HEK293 (cell line): Measurements from ENCODE around the gene DNA2.
A peak's percentile ranks its signal among the peaks of the same experiment; 100 is the strongest.

ENCODE experiments used
- CTCF ChIA-PET: fragments of 350-600 bp; formaldehyde crosslinking; extraction: SDS; loops from one replicate; lab custom pipeline; 2021; ENCODE audit warnings: antibody characterized with exemption; lab: Yijun Ruan, JAX
- POLR2A ChIA-PET: fragments of 300-600 bp; formaldehyde crosslinking; extraction: SDS; loops from one replicate; lab custom pipeline; 2020; ENCODE audit warnings: antibody characterized with exemption, inconsistent platforms; lab: Yijun Ruan, JAX
- H3K27ac ChIP-seq: fragments of 200-500 bp; sonication (Bioruptor generic); 2 replicates; pipeline ENCODE4 v1.5.1; 2014; ENCODE audit warnings: low read depth, low read length, control low read depth, inconsistent platforms; ENCODE audit errors: extremely low read depth
- H3K36me3 ChIP-seq, 2 experiments: fragments of 200-500 bp in 1 of 2; sonication (Bioruptor generic) in 1 of 2; 1 replicate in 1 of 2; 2 replicates in 1 of 2; pipeline ENCODE4 v1.5.1; 2014 to 2017; ENCODE audit warnings: inconsistent platforms in 2 of 2, low read length in 2 of 2; ENCODE audit not compliant: control insufficient read depth in 2 of 2, insufficient read depth in 1 of 2
- H3K4me1 ChIP-seq: fragments of 200-500 bp; sonication (Bioruptor generic); 2 replicates; pipeline ENCODE4 v1.5.1; 2014; ENCODE audit warnings: mild to moderate bottlenecking, low read length, inconsistent platforms; ENCODE audit not compliant: control insufficient read depth, insufficient read depth
- H3K4me3 ChIP-seq: 2 replicates; pipeline ENCODE4 v1.5.1; 2011; ENCODE audit warnings: low read depth, mild to moderate bottlenecking, control low read depth, low read length, moderate library complexity
- H3K9me3 ChIP-seq: fragments of 200-500 bp; sonication (Bioruptor generic); 2 replicates; pipeline ENCODE4 v1.5.1; 2014; ENCODE audit warnings: low read depth, low read length, inconsistent platforms; ENCODE audit not compliant: control insufficient read depth, insufficient read depth
- AEBP2 ChIP-seq: fragments of 450-650 bp; formaldehyde crosslinking; IDR thresholded peaks from 2 replicates; pipeline ENCODE4 v1.5.1; 2016; ENCODE audit warnings: missing biosample characterization, missing genetic modification characterization, borderline replicate concordance
- BCL11B ChIP-seq: fragments of 450-650 bp; formaldehyde crosslinking; IDR thresholded peaks from 2 replicates; pipeline ENCODE4 v1.5.1; 2016; ENCODE audit warnings: low read depth, missing biosample characterization, missing genetic modification characterization
- BCL6B ChIP-seq: fragments of 450-650 bp; formaldehyde crosslinking; IDR thresholded peaks from 2 replicates; pipeline ENCODE4 v1.5.1; 2017; ENCODE audit warnings: missing biosample characterization, missing genetic modification characterization
- EGR2 ChIP-seq: fragments of 450-650 bp; formaldehyde crosslinking; IDR thresholded peaks from 2 replicates; pipeline ENCODE4 v1.5.1; 2016; ENCODE audit warnings: low read depth, missing biosample characterization, missing genetic modification characterization
- OSR2 ChIP-seq: fragments of 450-650 bp; formaldehyde crosslinking; IDR thresholded peaks from 2 replicates; pipeline ENCODE4 v1.5.1; 2016; ENCODE audit warnings: missing biosample characterization, missing genetic modification characterization
- PATZ1 ChIP-seq: fragments of 450-650 bp; formaldehyde crosslinking; IDR thresholded peaks from 2 replicates; pipeline ENCODE4 v1.5.1; 2016; ENCODE audit warnings: missing biosample characterization, missing genetic modification characterization
- SCRT1 ChIP-seq: fragments of 450-650 bp; formaldehyde crosslinking; IDR thresholded peaks from 2 replicates; pipeline ENCODE4 v1.5.1; 2016; ENCODE audit warnings: missing biosample characterization, missing genetic modification characterization, borderline replicate concordance
- SP7 ChIP-seq: fragments of 450-650 bp; formaldehyde crosslinking; IDR thresholded peaks from 2 replicates; pipeline ENCODE4 v1.5.1; 2016; ENCODE audit warnings: missing biosample characterization, missing genetic modification characterization
- YY2 ChIP-seq: fragments of 450-650 bp; formaldehyde crosslinking; IDR thresholded peaks from 2 replicates; pipeline ENCODE4 v1.5.1; 2016; ENCODE audit warnings: missing biosample characterization, missing genetic modification characterization
- ZNF19 ChIP-seq: fragments of 450-650 bp; formaldehyde crosslinking; IDR thresholded peaks from 2 replicates; pipeline ENCODE4; 2016; ENCODE audit warnings: missing biosample characterization, missing genetic modification characterization, low read depth
- ZNF26 ChIP-seq: fragments of 450-650 bp; formaldehyde crosslinking; IDR thresholded peaks from 2 replicates; pipeline ENCODE4 v1.5.1; 2016; ENCODE audit warnings: missing biosample characterization, missing genetic modification characterization
- ZNF341 ChIP-seq: fragments of 450-650 bp; formaldehyde crosslinking; IDR thresholded peaks from 2 replicates; pipeline ENCODE4; 2016; ENCODE audit warnings: low read depth, missing biosample characterization, missing genetic modification characterization
- ZNF366 ChIP-seq: fragments of 450-650 bp; formaldehyde crosslinking; conservative IDR thresholded peaks from 2 replicates; pipeline ENCODE4 v1.5.1; 2016; ENCODE audit warnings: missing biosample characterization, missing genetic modification characterization
- ZNF513 ChIP-seq: fragments of 450-650 bp; IDR thresholded peaks from 2 replicates; pipeline ENCODE4 v1.5.1; 2018; ENCODE audit warnings: missing biosample characterization, missing genetic modification characterization
- ZNF549 ChIP-seq: fragments of 450-650 bp; IDR thresholded peaks from 2 replicates; pipeline ENCODE4 v1.5.1; 2018; ENCODE audit warnings: missing biosample characterization, missing genetic modification characterization, mild to moderate bottlenecking, inconsistent platforms, moderate library complexity
- ZNF639 ChIP-seq: fragments of 450-650 bp; formaldehyde crosslinking; IDR thresholded peaks from 2 replicates; pipeline ENCODE4 v1.5.1; 2016; ENCODE audit warnings: missing biosample characterization, missing genetic modification characterization
- ZNF658 ChIP-seq: fragments of 450-650 bp; formaldehyde crosslinking; IDR thresholded peaks from 2 replicates; pipeline ENCODE4; 2016; ENCODE audit warnings: missing biosample characterization, missing genetic modification characterization
- ZNF776 ChIP-seq: fragments of 450-650 bp; formaldehyde crosslinking; IDR thresholded peaks from 2 replicates; pipeline ENCODE4 v1.5.0; 2017; ENCODE audit warnings: missing biosample characterization, missing genetic modification characterization, borderline replicate concordance
- ZNF843 ChIP-seq: fragments of 450-650 bp; formaldehyde crosslinking; IDR thresholded peaks from 2 replicates; pipeline ENCODE4 v1.5.1; 2016; ENCODE audit warnings: missing biosample characterization, missing genetic modification characterization

The DNA2 gene

GRCh38 chr10:68419376-68419775, 52.4 kb downstream of the DNA2 start:
- Histone ChIP-seq H3K4me3 (no peak overlapping the region), H3K4me1 (no peaks in the 10 kb centered on the region), H3K36me3 (peaks cover 43 to 80% of the 10 kb centered on the region in 2 experiments), H3K9me3 (no peaks in the 10 kb centered on the region), H3K27ac (no peak overlapping the region)
- ChIA-PET POLR2A (no interaction called here), CTCF (no interaction called here)
- TF ChIP-seq ZNF19: no peak
- TF ChIP-seq BCL11B (tag by site-specific recombination): no peak
- no peak for TF ChIP-seq OSR2 (tag by site-specific recombination)
- TF ChIP-seq ZNF341 (tag by site-specific recombination): no peak
- no peak for TF ChIP-seq ZNF26 (tag by site-specific recombination)

GRCh38 chr10:68408898-68409518, 62.8 kb downstream of the DNA2 start:
- POLR2A ChIA-PET: interaction anchor here (0.7 kb wide), 1 partner anchor 555 kb away, joined by 3 read pairs; no protein-coding TSS in a partner anchor
- TF ChIP-seq PATZ1 (tag by site-specific recombination) (peak; percentile 53; the same call in 1 of the 2 replicates), EGR2 (0 out of 2 replicates have a peak, but pooled peaks have one; percentile 8), AEBP2 (no peak), ZNF366 (tag by site-specific recombination) (peak; percentile 29; the same call in 1 of the 2 replicates)
- TF ChIP-seq, all 188 proteins: peak for 3
- no peak overlapping the region for H3K27ac ChIP-seq
- CTCF ChIA-PET: interaction anchor here (0.7 kb wide), 1 partner anchor 11 kb away, joined by 5 read pairs; no protein-coding TSS in a partner anchor
- H3K36me3 ChIP-seq: peaks cover 0 to 4% of the 10 kb centered on the region in 2 experiments; a peak in 2 of 3 replicates
- H3K4me3 ChIP-seq: no peak overlapping the region
- no peaks in the 10 kb centered on the region for H3K4me1 ChIP-seq
- no peaks in the 10 kb centered on the region for H3K9me3 ChIP-seq

- H3K4me3 ChIP-seq: peak within 1 kb of the TSS; percentile 100
- H3K27ac ChIP-seq: peak within 1 kb of the TSS; percentile 93
- POLR2A ChIA-PET: interaction anchor here (0.6 to 1.3 kb wide), 6 partner anchors 9 to 400 kb away, joined by 3 to 6 read pairs (median 4); partner anchors contain the start of genes DNA2 and PBLD
- H3K36me3 ChIP-seq: no peaks in the 10 kb centered on the region; a peak in 1 of 3 replicates
- CTCF ChIA-PET: interaction anchor here (0.6 to 1.2 kb wide), 9 partner anchors 10 to 510 kb away, joined by 3 to 5 read pairs (median 3); no protein-coding TSS in a partner anchor
- H3K9me3 ChIP-seq: no peaks in the 10 kb centered on the region
- H3K4me1 ChIP-seq: no peaks in the 10 kb centered on the region
- TF ChIP-seq ZNF658 (tag by site-specific recombination) (no peak), SP7 (peak; percentile 43; the same call in 1 of the 2 replicates), ZNF549 (tag by site-specific recombination) (no peak), ZNF776 (tag by site-specific recombination) (no peak), BCL6B (tag by site-specific recombination) (no peak), ZNF639 (tag by site-specific recombination) (peak; percentile 30; the same call in 1 of the 2 replicates), YY2 (tag by site-specific recombination) (peak; percentile 76; the same call in 1 of the 2 replicates), ZNF513 (peak; percentile 28; the same call in 1 of the 2 replicates), SCRT1 (tag by site-specific recombination) (no peak), ZNF843 (tag by site-specific recombination) (no peak)
Observed at GRCh38 chr10:68406815-68407548, 64.8 kb downstream of the DNA2 start, which contains the start of gene RUFY2. RUFY2 (minus strand) TSS chr10:68407277; CDS start chr10:68407189, 88 bp downstream.
